PC-9 (cell line): ENCODE data around the gene EZH2.

ENCODE experiments used
- EZH2 ChIP-seq: fragments of 200-600 bp; sonication (generic); IDR thresholded peaks from 2 replicates; pipeline ENCODE4 v1.8.0; 2017; ENCODE audit warnings: antibody characterized with exemption, low read depth
- TF ChIP-seq, protein P1 (sequence below): fragments of 200-600 bp; sonication (generic); conservative IDR thresholded peaks from 2 replicates; pipeline ENCODE4 v1.6.1; 2017; ENCODE audit warnings: mixed run types, antibody characterized with exemption, mild to moderate bottlenecking, moderate library complexity

DNA sequence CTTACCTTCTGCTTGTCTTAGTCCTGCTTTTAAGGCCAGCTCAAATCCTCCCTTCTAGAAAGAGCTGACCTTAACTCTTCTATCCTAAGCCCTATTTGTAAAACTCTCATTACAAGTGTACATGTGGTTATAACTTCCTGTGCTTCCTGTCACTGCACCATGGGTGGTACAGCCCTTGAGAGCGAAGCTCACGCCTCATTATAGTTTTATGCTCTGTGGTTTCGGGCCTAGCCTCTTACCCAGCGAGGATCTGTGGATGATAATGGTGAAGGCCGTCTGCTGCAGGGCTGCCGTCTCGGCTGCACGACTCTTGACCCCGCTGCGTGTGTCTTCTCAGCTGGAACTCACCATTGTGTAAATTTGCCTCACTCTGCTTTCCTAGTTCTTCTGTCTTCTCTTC is 110.8 kb downstream of the EZH2 start:
- TF ChIP-seq, protein P1, sequence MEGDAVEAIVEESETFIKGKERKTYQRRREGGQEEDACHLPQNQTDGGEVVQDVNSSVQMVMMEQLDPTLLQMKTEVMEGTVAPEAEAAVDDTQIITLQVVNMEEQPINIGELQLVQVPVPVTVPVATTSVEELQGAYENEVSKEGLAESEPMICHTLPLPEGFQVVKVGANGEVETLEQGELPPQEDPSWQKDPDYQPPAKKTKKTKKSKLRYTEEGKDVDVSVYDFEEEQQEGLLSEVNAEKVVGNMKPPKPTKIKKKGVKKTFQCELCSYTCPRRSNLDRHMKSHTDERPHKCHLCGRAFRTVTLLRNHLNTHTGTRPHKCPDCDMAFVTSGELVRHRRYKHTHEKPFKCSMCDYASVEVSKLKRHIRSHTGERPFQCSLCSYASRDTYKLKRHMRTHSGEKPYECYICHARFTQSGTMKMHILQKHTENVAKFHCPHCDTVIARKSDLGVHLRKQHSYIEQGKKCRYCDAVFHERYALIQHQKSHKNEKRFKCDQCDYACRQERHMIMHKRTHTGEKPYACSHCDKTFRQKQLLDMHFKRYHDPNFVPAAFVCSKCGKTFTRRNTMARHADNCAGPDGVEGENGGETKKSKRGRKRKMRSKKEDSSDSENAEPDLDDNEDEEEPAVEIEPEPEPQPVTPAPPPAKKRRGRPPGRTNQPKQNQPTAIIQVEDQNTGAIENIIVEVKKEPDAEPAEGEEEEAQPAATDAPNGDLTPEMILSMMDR, result no peak
- no peak for TF ChIP-seq EZH2
